ENCODE results near the gene ZNF614.
"Not testable (repeated sequence)": the region's sequence is repeated elsewhere in the genome, so short reads cannot be mapped to it uniquely, and the experiment has no call there.

DNA sequence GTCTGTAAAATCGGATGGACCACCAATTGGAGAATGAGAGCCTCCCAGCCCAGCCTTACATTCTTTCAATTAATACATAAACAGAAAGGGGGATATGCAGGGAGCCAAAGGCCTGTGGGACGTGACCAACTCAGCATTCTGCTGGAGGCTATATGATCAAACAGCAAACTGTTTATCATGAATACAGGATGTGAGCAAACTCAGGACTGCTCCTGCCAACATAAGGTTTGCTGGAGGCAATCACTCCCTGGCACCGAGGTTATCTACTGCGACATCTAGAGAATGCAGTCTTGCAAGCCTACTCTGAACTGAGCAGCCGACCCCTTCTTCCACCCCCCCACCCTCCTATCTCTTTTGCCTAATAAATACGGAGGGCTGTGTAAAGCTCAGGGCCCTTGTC is 47.3 kb downstream of the ZNF614 start:
- TF ChIP-seq, protein P1, sequence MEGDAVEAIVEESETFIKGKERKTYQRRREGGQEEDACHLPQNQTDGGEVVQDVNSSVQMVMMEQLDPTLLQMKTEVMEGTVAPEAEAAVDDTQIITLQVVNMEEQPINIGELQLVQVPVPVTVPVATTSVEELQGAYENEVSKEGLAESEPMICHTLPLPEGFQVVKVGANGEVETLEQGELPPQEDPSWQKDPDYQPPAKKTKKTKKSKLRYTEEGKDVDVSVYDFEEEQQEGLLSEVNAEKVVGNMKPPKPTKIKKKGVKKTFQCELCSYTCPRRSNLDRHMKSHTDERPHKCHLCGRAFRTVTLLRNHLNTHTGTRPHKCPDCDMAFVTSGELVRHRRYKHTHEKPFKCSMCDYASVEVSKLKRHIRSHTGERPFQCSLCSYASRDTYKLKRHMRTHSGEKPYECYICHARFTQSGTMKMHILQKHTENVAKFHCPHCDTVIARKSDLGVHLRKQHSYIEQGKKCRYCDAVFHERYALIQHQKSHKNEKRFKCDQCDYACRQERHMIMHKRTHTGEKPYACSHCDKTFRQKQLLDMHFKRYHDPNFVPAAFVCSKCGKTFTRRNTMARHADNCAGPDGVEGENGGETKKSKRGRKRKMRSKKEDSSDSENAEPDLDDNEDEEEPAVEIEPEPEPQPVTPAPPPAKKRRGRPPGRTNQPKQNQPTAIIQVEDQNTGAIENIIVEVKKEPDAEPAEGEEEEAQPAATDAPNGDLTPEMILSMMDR (IDR thresholded peaks at IDR 0.05), result not testable (repeated sequence)
- not testable (repeated sequence) for TF ChIP-seq POLR2AphosphoS5, POLR2A (IDR thresholded peaks at IDR 0.05)

All from gastroesophageal sphincter (tissue), 3 donors.